ENCODE measurements around the gene DCANP1.

GRCh38 chr5:135453613-135454012 is 6.5 kb upstream of the DCANP1 start:
- no peak for TF ChIP-seq HDAC6 (IDR thresholded peaks at IDR 0.05; ENCODE audit: low read depth, low read length)
- no peak for TF ChIP-seq ZBTB2 (IDR thresholded peaks at IDR 0.05)
- TF ChIP-seq CTCF (IDR thresholded peaks at IDR 0.05 in 2 of 3, conservative IDR thresholded peaks at IDR 0.05 in 1 of 3; ENCODE audit: insufficient read depth in 2 of 3, low read depth in 1 of 3, low read length in 3 of 3) = no peak
- no peak for TF ChIP-seq POLR2B (IDR thresholded peaks at IDR 0.05; ENCODE audit: low read depth, partially characterized antibody)
- TF ChIP-seq E2F8 (IDR thresholded peaks at IDR 0.05; ENCODE audit: low read depth, partially characterized antibody) = no peak
- no peak for TF ChIP-seq MTF1 (CRISPR knock-in tag; IDR thresholded peaks at IDR 0.05; ENCODE audit: borderline replicate concordance)
- no peak for TF ChIP-seq CTBP1 (IDR thresholded peaks at IDR 0.05; ENCODE audit: borderline replicate concordance)
- no peak for TF ChIP-seq ZNF24 (IDR thresholded peaks at IDR 0.05)
